ENCODE measurements around the gene GSN.
"Not testable (repeated sequence)": the region's sequence is repeated elsewhere in the genome, so short reads cannot be mapped to it uniquely, and the experiment has no call there.

The GSN gene

DNA sequence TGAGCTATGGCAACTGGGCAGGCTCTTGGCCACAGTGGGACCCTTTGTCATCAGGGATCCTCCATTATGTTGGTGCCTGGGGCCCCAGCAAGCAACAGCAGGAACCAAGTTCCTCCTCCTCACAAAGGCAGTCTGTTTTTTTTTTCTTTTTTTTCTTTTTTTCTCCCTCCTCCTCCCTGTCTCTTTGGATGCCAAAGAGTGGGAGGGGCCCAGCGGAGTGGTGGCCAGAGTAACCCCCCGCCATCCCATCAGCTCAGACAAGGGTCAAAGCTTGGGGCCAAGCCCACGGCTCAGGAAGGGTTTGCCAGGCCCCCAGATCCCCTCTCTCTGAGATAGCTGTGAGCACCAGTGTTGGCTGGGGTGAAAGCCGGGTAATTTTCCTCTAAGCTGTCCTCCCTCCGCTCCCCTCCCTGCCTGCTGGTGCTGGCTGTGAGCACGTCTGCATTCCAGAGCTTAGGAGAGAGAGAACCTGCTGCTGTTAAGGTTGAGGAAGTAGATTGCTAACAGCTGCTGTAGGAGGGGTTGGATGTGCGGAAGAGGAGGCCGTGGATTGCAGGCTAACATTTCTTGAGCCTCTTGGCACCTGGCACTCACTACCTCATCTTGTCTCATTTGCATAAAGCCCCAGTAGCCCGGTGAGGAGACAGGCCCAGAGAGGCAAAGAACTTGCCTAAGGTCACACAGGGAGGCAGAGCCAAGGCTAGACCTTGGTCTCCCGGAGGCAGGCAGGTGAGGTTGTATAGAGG is 21.2 kb downstream of the GSN start:
- no peak for FAIRE-seq

DNA sequence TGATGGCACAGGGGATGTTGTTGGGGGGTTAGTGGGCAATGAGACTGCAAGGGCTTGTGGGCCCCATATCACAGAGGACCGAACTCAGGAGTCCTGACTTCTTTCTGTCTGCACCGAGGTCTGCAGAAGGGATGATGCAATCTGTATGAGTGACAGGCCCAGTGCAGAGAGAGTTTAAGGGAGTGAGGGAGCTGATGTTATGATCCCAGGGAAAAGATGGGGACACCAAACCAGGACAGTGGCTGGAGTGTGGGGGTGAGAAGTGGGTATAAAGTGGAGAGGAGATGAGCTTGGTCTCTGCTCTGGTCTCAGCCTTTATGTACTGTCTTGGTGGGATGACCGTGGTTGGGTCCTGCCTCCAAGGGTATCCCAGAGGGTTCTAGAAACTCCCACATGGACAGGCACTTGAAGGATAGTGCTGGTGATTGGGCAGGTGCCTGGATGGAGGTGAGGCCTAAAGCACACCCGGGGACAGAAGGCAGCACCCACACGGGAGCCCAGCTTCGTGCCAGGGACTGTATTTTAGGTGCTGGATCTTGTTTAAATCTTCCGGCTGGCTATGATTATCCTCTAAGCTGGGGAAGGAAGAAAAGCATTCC is 21.9 kb downstream of the GSN start:
- FAIRE-seq = no peak

DNA sequence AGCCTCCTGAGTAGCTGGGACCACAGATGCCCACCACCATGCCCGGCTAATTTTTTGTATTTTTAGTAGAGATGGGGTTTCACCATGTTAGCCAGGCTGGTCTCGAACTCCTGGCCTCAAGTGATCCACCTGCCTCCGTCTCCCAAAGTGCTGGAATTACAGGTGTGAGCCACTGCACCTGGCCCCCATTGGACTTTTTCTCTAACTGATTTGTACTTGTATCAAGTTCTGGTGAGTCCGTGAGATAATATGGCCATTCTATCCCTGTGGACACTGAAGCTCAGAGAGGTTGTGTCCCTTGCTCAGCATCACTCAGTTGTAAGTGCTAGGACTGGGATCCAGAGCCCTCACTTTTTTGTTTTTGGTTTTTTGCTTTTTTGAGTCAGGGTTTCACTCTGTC is 23.6 kb downstream of the GSN start:
- FAIRE-seq = not testable (repeated sequence)

DNA sequence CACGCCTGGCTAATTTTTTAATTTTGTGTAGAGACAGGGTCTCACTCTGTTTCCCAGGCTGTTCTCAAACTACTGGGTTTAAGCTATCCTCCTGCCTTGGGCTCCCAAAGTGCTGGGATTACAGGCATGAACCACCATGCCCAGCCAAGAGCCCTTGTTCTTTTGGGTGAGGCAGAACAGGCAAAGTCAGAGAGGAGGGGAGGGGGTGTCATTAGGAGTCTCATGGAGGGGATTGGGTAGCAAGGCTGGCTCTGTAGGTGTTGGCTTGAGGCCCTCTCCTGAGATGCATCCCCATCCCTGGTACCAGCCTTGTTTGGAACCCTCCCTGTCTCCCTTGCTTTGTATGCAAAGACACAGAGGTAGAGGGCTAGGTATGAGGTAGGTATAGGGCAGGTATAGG is 24.1 kb downstream of the GSN start:
- no peak for FAIRE-seq

DNA sequence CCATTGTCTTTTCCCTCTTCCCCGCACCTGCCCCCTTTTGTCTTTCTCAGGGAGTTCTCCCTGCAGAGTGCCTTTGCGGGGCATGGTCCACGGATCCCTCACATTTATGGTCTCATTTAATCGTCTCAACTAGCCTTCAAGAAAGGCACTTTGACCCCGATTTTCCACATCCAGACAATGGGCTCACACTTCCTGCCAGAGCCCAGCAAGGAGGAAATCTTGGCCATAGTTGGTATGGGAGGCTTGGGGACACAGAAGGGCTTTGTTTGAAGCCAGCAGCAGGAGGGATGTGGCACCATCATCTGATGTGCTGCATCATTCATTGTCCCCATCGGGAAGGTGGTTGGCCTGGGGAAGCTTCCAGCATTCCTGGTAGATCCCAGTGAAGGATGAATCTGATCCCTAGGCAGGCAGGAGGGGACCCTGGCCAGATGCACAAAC is 24.9 kb downstream of the GSN start:
- FAIRE-seq = no peak

DNA sequence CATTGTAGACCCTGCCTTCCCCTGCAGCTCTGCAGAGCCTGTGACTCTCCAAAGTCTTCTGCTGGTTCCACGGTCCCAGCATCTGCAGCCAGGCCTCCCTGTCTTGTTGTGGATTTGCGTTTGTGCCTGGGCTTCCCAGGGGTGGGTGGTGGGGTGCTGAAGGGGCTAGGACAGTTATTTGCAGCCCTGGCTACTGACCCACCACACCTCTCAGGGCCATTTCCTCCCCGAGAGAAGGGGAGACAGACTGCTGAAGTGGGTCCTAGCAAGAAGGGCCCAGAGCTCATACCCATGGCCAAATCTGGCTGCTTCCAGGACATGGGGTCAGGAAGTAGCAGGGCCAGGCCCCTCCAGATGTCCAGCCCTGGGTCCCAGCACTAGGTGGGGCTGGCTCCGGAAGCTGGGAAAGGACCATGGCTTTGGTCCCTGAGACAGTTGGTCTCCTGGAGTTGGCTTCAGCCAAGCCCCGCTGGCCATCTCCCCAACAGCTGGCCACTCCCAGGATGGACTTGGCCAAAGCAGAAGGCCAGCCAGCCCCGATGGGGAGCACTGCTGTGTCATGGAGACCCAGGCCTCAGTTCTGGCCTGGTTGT is 26.3 kb downstream of the GSN start:
- no peak for FAIRE-seq

DNA sequence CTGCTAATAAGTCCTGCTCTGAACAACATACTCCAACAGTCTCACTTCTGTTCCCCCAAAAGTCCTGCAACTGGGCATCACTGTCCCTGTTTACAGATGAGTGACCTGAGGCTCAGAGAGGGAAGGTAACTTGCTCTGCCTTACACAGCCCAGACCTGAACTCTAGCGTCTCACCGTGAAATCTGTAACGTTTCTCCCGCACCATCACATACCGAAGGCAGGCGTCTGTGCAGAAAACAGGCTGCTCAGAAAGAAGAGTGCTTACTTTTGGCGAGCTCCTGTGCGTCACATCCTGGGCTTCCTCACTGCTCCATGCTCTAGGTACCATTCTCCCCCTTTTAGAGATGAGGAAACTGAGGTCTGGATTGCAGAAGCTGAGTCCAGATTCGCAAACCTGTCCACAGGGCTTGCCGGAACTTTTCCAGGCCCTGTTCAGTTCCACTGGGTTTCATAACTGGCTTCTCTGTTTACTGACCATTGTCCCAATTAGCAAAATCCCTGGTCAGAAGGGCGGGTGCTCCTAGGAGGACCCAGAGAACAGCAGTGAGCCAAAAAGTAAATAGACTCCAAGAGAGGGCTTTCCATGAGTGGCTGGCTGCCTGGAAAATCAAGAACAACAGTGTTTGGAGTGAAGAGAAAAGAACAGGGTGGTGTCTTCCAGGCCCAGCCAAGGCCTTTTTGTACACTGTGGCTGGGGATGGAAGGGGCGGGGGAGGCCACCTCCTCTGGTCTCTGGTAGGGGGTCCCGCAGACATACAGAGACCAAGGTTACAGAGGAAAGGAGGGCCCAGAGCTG is 27.1 kb downstream of the GSN start:
- no peak for FAIRE-seq

DNA sequence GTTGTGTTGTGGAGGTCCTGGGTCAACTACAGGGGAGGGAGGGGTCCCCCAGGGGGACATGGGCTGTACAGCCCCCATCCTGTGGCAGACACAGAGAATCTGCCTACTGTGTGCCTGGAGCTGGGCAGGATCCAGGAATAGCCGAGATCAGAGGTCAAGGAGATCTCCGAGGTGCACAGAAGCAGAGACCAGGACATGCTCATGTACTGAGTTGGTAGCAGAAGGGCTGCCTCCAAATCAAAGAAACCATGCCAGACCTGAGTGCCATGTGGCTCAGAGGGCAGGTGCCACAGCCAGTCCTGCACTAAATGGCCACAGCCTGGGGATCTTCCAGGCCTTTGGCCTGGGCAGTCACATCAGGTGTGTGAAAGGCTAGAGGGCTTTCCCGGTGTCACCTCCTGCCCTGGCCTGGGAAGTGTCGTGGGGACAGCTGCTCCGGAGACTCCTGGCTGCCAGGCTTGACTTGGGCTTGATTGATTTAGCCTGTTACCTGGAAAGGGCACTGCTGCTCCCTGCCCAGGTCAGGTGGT is 27.8 kb downstream of the GSN start:
- FAIRE-seq = no peak

DNA sequence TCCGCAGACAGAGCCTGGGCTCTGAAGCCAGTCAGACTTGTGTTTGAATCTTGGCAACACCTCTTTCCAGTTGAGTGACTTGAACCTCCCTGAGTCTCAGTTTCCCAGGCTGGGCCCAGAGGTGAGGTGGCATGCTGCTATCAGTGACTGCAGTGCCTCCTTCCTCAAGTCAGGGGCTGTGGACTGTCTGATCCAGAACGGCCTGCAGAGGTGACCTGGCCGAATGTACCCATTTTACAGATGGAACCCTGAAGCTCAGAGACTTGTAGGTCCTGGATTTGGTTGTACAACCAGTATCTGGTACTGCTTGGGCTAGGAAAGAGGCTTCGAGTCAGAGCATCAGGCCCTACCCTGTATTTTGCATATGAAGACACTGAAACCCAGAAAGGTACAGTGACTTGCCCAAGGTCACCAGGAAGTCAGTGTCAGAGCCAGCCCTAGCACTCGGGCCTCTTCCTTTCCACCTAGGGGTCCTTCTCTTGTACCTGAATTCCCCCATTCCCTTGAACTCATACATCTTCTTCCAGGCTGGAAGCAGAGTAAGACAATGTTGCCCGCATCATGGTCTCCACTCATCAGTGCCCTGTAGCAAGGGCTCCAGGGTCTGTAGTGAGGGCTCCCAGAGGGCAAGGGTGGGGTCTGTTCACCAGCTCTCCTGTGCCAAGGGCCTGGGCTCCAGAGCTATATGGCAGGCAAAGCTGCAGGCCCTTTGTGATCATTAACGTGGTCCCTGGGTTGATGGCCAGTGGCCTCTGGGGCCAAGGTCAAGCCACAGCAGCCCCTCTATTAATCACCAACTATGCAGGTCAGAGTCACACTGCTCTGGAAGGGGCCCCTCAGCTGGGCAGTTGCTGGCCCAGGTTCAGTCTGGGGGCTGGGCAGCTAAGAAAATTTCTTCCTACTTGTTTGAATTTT is 28.5 kb downstream of the GSN start:
- no peak for FAIRE-seq

DNA sequence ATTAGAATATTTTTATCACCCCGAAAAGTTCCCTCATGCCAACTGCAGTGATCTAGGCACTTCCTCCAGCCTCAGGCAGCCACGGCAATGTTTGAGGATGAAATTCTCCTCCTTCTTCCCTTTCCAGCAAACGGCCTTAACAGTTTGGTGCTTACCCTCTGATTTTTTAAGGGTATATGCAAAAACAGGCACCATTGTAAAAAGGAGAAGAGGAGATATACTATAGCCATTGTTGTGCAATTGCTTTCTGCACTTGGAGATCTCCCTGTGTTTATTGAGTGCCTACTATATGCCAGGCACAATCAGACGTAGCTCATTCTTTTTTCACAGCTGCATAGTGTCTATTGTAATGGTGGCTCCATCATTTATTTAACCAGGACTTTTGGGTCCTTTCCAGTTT is 29.4 kb downstream of the GSN start:
- no peak for FAIRE-seq

DNA sequence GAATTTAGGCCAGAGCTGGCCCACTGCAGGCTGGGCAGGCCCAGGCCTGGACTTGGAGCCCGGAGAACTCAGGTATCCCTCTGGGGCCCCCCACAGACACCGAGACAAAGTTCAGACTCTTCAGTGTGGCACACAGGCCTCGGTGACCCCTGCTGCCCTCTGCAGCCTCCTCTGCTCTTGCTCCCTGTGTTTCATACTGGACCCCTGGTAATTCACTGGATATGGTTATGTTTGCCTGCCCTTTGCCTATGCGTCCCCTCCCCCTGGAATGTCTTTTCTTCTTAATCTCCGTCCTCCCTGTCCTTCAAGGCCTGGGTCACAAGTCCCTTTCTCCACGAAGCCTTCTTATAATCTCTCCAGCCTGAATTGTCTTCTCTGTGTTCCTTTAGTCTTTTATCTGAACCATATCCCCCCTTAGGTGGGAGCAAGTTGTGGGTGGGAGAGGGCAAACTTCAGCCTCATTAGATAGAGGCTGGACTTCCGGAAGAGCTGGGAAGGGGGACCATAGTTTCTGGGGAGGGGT is 30.1 kb downstream of the GSN start:
- FAIRE-seq = no peak

DNA sequence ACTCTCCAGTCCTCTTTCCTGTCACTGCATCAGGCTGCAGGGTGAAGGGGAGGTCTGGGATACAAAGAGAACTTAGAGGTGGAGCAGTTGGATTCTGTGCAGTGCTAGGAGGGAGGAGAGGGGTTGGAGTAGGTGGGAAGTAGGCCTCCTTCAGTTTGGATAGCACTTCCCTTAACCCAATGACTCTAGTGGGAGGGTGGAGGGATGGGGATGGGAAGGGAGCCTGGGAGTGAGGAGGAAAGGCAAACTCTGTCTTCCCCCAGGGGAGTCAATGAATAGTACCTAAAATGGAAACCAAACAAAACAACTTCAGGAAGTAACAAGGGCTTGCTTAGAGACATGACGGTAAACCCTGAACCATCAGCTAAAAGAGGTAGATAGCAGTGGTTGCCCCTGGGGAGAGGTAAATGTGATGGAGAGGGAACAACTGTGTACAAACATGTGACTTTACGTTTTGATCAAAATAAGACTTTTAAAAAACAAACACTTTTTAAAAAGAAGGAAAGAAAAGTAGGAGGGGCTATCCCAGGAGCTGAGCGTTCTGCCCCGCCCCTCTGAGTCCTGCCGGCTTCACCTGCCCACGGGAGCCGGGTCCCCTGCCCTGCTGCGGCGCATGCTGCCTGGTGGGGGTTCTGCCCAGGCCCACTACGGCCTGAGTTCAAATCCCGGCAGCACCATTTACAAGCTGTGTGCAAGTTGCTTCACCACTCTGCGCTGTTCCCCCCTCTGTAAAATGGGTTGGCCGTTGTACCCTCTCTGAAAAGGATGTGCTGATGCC is 30.9 kb downstream of the GSN start:
- no peak for FAIRE-seq

DNA sequence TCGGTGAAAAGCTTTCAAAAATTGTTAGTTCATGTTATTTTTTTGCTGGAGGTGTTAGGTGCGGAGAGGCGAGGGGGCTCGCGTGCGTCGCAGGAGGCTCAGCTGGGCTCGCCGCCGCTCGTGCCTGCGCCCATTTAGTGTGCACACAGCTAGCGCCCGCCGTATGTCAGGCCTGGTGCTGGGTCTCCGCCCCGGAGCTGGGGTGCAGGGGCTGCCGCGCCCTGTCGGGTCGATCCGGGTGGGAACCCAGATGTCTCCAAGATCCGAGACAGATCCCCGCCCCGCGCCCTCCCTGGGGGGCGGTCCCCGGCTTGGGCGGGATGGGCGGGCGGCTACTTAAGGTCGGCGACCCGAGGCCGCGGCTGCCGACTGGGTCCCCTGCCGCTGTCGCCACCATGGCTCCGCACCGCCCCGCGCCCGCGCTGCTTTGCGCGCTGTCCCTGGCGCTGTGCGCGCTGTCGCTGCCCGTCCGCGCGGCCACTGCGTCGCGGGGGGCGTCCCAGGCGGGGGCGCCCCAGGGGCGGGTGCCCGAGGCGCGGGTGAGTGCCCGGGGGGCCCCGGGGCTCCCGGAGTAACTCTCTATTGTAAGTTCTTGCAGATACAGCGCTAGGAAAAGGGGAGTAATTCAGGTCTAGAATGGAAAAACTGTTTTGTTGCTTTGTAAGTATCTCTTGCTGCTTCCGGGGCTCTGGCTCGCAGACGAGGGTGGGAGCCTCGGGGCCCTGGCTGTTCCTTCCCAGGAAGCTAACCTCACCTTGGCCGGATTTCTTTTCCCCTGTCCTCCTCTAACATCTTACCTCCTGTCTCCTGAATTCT is 31.7 kb downstream of the GSN start:
- FAIRE-seq = no peak

DNA sequence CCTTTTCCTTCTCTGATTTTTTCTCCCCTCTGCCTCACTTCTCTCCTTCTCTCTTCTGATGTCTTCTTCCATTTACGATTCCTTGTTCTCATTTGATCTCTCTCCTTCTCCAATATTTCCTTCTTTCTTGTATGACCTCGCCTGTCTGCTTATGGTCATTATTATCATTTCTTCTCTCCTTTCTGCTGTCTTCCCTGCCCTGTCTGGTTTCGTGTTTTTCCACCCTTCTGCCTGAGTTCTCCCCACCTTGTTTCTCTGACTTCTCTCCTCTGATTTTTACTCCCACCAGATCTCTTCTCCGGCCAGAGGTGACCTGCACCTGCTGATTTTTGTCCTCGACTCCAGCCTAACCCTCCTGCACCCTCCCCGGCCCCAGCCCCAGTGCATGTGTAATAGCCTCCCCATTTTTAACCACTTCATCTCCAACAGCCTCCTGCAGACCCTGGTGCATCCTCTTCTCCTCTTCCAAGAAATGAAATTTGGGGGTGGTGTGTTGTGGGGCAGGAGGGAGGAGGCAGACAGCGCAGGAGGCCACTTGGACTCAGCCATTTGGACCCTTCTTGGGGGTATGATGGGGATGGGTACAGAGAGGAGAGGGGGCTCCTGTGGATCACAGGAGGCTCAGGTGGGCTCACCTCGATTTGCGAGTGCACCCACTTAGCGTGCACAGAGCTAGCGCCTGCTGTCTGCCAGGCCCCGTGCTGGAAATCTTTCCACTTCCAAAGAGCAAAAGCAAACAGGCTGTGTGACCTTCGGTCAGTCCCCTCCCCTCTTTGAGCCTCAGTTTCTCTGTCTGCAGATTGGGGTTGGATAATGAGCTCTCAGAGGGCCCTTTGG is 32.5 kb downstream of the GSN start:
- FAIRE-seq = no peak

DNA sequence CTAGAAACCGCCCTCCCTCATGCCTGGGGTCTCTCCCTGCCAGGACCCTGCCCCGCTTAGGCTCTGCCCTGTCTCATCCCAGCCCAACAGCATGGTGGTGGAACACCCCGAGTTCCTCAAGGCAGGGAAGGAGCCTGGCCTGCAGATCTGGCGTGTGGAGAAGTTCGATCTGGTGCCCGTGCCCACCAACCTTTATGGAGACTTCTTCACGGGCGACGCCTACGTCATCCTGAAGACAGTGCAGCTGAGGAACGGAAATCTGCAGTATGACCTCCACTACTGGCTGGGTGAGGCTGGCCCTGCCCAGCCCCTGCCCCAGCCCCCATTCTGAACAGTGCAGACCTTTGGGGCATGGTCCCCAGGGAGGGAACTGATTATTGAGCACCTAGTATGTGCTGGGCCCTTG is 33.9 kb downstream of the GSN start:
- no peak for FAIRE-seq

DNA sequence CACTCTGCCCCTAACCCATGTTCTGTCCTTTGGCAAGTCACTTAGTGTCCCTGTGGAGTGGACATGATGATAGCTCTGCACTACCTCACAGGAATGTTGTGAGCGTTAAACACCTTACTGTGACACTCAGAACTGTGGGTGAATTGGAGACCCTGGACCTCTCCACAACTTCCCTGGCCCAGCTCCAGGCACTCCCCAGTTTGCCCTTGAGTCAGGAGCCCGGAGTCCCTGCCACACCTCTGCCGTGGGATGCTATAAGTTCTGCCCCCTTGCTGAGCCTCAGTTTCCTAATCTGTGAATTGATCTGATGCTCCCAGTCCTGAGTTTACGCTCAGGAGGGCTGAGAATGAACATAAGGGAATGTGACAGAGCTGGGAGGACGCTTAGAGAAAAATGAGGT is 34.4 kb downstream of the GSN start:
- no peak for FAIRE-seq

DNA sequence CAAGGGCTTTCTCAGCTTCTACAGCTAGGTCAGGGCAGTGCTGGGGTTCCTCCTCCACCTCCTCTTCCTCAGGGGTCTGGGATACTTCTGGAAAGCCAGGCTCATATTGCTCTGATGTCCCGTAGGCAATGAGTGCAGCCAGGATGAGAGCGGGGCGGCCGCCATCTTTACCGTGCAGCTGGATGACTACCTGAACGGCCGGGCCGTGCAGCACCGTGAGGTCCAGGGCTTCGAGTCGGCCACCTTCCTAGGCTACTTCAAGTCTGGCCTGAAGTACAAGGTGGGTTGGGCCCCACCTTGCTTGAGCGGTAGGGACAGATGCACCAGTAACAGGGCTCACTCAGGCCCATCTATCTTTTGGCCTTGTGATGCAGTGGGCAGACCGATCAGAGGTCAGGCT is 34.8 kb downstream of the GSN start:
- no peak for FAIRE-seq

DNA sequence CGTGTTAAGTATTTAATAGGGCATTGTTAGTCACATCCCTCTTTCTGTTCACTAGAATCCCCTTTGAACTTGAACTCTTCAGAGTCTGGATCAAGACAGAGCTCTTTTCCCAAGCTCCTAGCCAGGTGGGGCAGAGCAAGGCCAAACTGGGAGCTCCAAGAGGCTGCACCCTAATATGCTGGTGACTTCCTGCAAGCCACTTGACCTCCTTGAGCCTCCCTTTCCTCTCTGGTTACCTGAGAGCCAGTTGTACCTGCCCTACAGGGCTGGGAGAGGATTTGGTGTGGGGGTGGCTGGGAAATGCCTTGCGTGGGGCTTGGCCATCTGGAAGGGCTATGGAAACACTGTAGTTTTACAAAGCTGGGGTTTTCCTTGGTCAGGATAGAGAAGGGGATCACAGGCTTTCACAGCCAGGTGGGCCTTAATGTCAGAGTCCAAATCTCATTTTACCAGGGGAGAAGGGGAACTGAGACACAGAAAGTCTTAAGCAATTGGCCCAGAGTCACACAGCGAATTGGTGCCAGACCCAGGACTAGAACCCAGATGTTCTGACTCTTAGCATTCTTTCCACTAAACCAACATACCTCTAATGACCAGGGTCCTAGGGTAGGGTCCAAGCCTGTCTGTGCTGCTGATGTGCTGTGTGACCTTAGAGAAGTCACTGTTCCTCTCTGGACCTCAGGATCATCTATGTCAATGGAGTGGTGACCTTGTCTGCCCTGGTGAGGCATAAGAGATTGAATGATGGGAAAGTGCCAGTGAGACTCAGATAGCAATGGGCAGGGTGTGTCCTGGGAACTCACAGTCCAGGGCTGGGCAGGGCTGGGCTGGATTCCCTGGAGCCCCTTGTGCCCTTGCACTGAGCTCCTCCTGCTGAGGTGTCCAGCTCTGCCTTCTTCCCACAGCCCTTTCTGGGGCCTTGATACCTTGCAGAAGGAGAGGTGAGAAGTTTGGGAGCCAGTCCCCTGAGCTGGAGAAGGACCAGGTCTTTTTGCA is 35.8 kb downstream of the GSN start:
- FAIRE-seq = no peak
